AG04450 (cell line): Measurements from ENCODE around the gene CPT2. TPM values are rescaled to one million over a fixed set of nuclear protein-coding genes. Genes with fewer than 3 reads are reported as not detected.

Source experiments
- CTCF ChIA-PET: fragments of 300-600, 350-600 bp; formaldehyde crosslinking; extraction: SDS; loops from one replicate; lab custom pipeline; 2022; ENCODE audit warnings: antibody characterized with exemption, inconsistent platforms; lab: Charles Lee
- POLR2A ChIA-PET: fragments of 350-600 bp; formaldehyde crosslinking; extraction: SDS; loops from one replicate; lab custom pipeline; 2021; ENCODE audit warnings: antibody characterized with exemption, inconsistent platforms; lab: Yijun Ruan, JAX
- DNase-seq: peaks from one replicate; pipeline ENCODE4 v3.0.0-alpha.2; 2011; ENCODE audit warnings: low read depth, low spot score
- H3K27ac ChIP-seq: one replicate; pipeline ENCODE4 v1.5.1; 2012; ENCODE audit warnings: low read depth, low read length, control low read depth
- H3K27me3 ChIP-seq: one replicate; pipeline ENCODE4 v1.6.0; 2012; ENCODE audit warnings: low read length; ENCODE audit not compliant: control insufficient read depth, insufficient read depth
- H3K4me3 ChIP-seq: 2 replicates; pipeline ENCODE4 v1.5.1; 2011; ENCODE audit warnings: mild to moderate bottlenecking, low read depth, low read length, control low read depth
- H3K9me3 ChIP-seq: 2 replicates; pipeline ENCODE4 v1.5.1; 2012; ENCODE audit warnings: low read length; ENCODE audit not compliant: control insufficient read depth, insufficient read depth
- polyA plus RNA-seq: library from polyadenylated mRNA; depleted of rRNA; stranded (reverse); fragments of >200 nt; gene quantifications from 2 replicates; pipeline ENCODE4 v1.2.3, GENCODE V29; 2011
- TF ChIP-seq, protein P1 (sequence below): IDR thresholded peaks from 2 replicates; pipeline ENCODE4 v1.5.1; 2011; ENCODE audit warnings: low read depth, low read length, control low read depth, inconsistent platforms

The CPT2 gene
- polyA plus RNA-seq, 1 experiment = 17.6 TPM

DNA sequence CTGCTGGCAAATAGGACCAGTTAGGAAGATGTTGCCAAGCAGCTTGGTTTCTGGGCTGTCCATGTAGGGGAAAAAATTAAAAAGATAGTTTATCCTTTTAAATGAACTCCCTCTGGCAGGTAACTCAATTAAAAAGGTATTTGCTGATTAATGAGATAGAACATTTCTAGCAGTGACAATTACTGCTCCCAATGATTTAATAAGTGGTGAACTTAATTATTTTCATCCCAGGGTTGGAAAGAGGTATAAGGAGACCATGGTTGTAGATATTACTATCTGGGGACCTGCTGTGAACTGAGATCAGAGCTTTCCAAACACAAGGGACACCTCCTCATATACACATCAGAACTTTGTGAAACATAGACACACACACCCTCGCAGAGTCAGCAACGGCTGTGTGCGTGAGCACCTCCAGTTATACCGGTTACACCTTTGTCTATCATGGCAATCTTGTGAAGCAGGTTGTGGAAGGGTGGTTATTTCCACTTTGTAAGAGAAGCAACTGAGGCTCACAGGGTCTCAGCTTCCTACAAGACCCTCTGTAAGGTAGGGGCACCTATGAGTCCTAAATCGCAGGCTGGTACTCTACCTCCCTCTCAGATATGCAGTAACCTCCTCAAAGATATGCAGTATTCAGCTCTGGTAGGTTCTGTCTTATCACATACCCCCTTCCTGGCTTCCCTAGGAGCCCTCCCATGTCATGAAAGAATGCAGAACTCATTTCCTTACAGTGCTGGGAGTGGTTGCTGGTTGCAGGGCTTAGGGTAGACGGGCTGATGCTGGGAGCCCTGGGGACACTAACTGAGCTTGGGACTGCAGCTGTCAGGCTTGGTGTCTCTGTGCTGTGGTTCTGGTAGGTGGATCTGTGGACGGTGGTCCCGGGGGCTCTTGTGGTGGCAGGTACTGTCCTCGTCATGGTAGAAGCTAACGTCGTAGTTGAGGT is 60.2 kb downstream of the CPT2 start:
- CTCF ChIA-PET = interaction anchor here (0.8 to 1.2 kb wide), 2 partner anchors 21 to 137 kb away, joined by 3 to 4 read pairs; no protein-coding TSS in a partner anchor
- TF ChIP-seq, protein P1, sequence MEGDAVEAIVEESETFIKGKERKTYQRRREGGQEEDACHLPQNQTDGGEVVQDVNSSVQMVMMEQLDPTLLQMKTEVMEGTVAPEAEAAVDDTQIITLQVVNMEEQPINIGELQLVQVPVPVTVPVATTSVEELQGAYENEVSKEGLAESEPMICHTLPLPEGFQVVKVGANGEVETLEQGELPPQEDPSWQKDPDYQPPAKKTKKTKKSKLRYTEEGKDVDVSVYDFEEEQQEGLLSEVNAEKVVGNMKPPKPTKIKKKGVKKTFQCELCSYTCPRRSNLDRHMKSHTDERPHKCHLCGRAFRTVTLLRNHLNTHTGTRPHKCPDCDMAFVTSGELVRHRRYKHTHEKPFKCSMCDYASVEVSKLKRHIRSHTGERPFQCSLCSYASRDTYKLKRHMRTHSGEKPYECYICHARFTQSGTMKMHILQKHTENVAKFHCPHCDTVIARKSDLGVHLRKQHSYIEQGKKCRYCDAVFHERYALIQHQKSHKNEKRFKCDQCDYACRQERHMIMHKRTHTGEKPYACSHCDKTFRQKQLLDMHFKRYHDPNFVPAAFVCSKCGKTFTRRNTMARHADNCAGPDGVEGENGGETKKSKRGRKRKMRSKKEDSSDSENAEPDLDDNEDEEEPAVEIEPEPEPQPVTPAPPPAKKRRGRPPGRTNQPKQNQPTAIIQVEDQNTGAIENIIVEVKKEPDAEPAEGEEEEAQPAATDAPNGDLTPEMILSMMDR = no peak
- no peak overlapping the region for H3K27ac ChIP-seq
- no peaks in the 10 kb centered on the region for H3K27me3 ChIP-seq
- no peak for DNase-seq
- H3K4me3 ChIP-seq = no peak overlapping the region
- no peaks in the 10 kb centered on the region for H3K9me3 ChIP-seq
- POLR2A ChIA-PET = no interaction called here

DNA sequence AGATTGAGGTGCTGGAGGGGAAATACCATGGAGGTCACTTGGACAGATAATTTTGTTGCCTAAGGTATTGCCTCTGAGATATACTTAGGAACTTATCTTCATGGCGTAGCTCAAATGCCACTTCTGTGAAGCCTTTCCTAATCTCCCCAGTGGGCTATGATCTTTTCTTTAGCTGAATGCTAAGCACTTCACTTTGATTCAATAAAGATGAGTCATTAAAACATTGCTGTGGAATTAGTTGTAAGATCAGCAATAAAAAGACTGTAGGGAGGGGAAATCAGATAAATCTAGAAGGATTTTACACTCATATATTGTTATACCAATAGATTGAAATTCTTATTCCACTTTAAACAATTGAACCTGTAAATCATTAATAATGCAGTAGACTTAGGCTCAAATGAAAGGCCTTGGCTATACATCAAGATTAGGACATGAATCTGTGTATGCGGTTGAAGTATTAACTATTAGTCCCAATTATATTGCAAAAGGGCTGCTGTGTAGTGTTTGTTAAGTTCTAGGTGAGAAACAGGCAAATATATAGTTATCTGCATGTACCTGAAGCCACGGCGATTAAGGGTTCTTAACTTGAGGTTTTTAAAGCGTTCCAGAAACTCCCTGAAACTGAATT is 60.9 kb downstream of the CPT2 start:
- Histone ChIP-seq H3K27me3 (no peaks in the 10 kb centered on the region), H3K4me3 (no peak overlapping the region), H3K9me3 (no peaks in the 10 kb centered on the region), H3K27ac (no peak overlapping the region)
- no peak for DNase-seq
- TF ChIP-seq, protein P1 = no peak
- ChIA-PET POLR2A (no interaction called here), CTCF (interaction anchor here (0.8 to 1.2 kb wide), 2 partner anchors 21 to 136 kb away, joined by 3 to 4 read pairs; no protein-coding TSS in a partner anchor)

DNA sequence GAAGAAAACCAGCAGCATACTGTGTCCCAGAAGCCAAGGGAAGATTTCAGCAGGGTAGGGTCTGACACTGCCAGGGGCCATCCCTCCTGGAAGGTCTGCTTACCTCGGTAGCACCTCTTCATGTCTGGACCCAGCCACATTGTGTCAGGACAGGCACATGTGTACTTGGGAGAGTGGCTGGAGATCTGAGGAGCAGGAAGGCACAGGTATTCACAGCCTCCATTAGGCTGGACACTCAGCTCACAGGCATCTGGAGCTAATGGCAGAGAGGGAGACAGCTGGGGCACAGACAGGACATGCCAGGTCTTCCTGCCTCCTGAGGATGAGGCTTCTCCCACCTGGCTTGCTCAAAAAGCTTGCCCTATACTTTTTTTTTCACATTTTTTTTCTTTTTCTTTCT is 61.6 kb downstream of the CPT2 start:
- POLR2A ChIA-PET = no interaction called here
- Histone ChIP-seq H3K27ac (no peak overlapping the region), H3K27me3 (no peaks in the 10 kb centered on the region), H3K9me3 (no peaks in the 10 kb centered on the region), H3K4me3 (no peak overlapping the region)
- DNase-seq = no peak
- CTCF ChIA-PET = no interaction called here
- TF ChIP-seq, protein P1 = no peak

GRCh38 chr1:53259932-53260331 is 63.3 kb downstream of the CPT2 start:
- Histone ChIP-seq H3K9me3 (no peaks in the 10 kb centered on the region), H3K27ac (no peak overlapping the region), H3K27me3 (no peaks in the 10 kb centered on the region), H3K4me3 (no peak overlapping the region)
- no peak for DNase-seq
- ChIA-PET POLR2A (no interaction called here), CTCF (no interaction called here)
- TF ChIP-seq, protein P1 = no peak

DNA sequence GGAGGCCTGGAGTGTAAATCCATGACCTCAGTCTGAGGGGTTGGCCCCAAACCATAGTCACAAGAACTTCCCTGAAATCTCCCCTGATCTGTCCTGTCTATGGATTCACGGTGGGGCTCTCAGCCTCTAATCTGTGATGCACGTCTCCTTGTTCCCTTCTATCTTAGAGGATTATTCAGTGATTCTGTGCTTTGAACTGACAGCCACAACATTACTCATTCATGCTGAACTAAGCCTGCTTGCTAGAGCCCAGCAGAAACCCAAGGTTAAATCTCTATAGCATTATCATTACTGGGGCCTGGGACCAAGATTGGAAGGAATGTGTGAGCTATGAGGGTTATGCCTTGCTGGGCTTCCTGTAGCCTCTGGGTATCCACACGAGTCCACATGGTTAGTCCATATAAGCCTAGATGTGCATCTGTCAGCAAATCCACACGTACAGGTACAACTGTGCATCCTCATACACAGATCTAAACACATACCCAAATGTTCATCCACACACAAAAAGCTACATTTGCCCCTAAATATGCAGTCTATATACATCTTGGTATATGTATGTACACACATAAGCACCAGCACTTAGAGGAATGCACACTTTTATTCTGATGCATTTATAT is 64.1 kb downstream of the CPT2 start:
- H3K27ac ChIP-seq = no peak overlapping the region
- no peak overlapping the region for H3K4me3 ChIP-seq
- no peak for DNase-seq
- POLR2A ChIA-PET = no interaction called here
- TF ChIP-seq, protein P1 = no peak
- H3K27me3 ChIP-seq = no peaks in the 10 kb centered on the region
- no peaks in the 10 kb centered on the region for H3K9me3 ChIP-seq
- CTCF ChIA-PET = no interaction called here
